Bronchial epithelial cell (primary cell): ENCODE results near the gene NTN4. TPM values are rescaled to one million over a fixed set of nuclear protein-coding genes. Genes with fewer than 3 reads are reported as not detected.
"Not testable (repeated sequence)": the region's sequence is repeated elsewhere in the genome, so short reads cannot be mapped to it uniquely, and the experiment has no call there.

Experiments
- DNase-seq: peaks from one replicate; pipeline ENCODE4 v3.0.0-alpha.2; 2010; ENCODE audit warnings: low read depth
- FAIRE-seq: peaks from 2 replicates; lab custom pipeline; 2011; peaks lifted over from hg19 to GRCh38; lab: Jason Lieb, UNC
- H3K27me3 ChIP-seq: 2 replicates; pipeline ENCODE4 v1.5.1; 2011; ENCODE audit warnings: low read length; ENCODE audit not compliant: control insufficient read depth, insufficient read depth
- H3K36me3 ChIP-seq: 2 replicates; pipeline ENCODE4 v1.5.1; 2011; ENCODE audit warnings: low read length; ENCODE audit not compliant: control insufficient read depth, insufficient read depth
- H3K4me3 ChIP-seq: 2 replicates; pipeline ENCODE4 v1.5.1; 2011; ENCODE audit warnings: mild to moderate bottlenecking, low read depth, low read length, control low read depth
- total RNA-seq: library from RNA; depleted of rRNA; stranded (reverse); fragments of >200 nt; gene quantifications from 2 replicates; pipeline ENCODE4 v1.2.1, GENCODE V29; 2014
- TF ChIP-seq, protein P1 (sequence below): IDR thresholded peaks from 2 replicates; pipeline ENCODE4 v1.5.1; 2011; ENCODE audit warnings: mild to moderate bottlenecking, moderate library complexity, low read length, control low read depth, inconsistent platforms; ENCODE audit not compliant: insufficient read depth, severe bottlenecking

The NTN4 gene
- total RNA-seq, 1 donor from 2014 or later, result 50.3 TPM

- DNase-seq (no peak), FAIRE-seq (no peak)
- Histone ChIP-seq H3K27me3 (no peaks in the 10 kb centered on the region), H3K4me3 (no peak overlapping the region), H3K36me3 (no peaks in the 10 kb centered on the region)
- TF ChIP-seq, protein P1, sequence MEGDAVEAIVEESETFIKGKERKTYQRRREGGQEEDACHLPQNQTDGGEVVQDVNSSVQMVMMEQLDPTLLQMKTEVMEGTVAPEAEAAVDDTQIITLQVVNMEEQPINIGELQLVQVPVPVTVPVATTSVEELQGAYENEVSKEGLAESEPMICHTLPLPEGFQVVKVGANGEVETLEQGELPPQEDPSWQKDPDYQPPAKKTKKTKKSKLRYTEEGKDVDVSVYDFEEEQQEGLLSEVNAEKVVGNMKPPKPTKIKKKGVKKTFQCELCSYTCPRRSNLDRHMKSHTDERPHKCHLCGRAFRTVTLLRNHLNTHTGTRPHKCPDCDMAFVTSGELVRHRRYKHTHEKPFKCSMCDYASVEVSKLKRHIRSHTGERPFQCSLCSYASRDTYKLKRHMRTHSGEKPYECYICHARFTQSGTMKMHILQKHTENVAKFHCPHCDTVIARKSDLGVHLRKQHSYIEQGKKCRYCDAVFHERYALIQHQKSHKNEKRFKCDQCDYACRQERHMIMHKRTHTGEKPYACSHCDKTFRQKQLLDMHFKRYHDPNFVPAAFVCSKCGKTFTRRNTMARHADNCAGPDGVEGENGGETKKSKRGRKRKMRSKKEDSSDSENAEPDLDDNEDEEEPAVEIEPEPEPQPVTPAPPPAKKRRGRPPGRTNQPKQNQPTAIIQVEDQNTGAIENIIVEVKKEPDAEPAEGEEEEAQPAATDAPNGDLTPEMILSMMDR, result no peak
Measured at GRCh38 chr12:95620171-95620570, 170.4 kb downstream of the NTN4 start.

GRCh38 chr12:95616470-95616869, 174.1 kb downstream of the NTN4 start:
- not testable (repeated sequence) for FAIRE-seq

GRCh38 chr12:95615749-95616148, 174.8 kb downstream of the NTN4 start:
- no peaks in the 10 kb centered on the region for H3K27me3 ChIP-seq
- DNase-seq (no peak), FAIRE-seq (no peak)
- TF ChIP-seq, protein P1, result no peak
- H3K4me3 ChIP-seq, result no peak overlapping the region
- no peaks in the 10 kb centered on the region for H3K36me3 ChIP-seq

More at GRCh38 chr12:95616470-95616869, 174.1 kb downstream of the NTN4 start:
- not testable (repeated sequence) for H3K36me3 ChIP-seq, H3K4me3 ChIP-seq, DNase-seq, H3K27me3 ChIP-seq

DNA sequence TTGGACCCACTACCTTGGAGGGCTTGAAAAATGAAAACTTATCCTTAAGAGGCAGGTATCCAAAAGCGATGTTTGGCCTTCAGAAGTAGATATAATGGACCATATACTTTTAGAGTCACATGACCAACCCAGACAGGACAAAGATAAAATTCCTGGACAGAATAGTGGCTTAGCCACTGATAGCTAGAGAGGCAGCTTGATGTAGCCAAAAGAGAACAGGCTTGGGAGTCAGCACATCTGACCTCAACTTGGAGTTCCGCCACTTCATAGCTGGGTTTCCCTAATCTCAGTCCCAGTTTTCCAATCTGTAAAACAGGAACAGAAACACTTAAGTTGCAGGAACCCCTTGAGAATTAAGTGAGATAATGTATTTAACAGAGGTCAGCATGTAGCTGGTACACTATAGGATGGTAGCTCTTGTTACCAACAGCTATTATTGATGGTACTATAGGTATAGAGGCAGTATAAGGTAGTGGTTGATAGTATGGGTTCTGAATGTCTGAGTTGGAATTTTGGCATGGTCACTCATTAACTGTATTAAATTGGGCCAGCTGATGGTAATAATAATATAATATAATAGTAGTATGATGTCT, 176.1 kb downstream of the NTN4 start:
- DNase-seq, result no peak
- Histone ChIP-seq H3K27me3 (no peaks in the 10 kb centered on the region), H3K4me3 (no peak overlapping the region), H3K36me3 (no peaks in the 10 kb centered on the region)
- FAIRE-seq, result no peak
- TF ChIP-seq, protein P1, result no peak

DNA sequence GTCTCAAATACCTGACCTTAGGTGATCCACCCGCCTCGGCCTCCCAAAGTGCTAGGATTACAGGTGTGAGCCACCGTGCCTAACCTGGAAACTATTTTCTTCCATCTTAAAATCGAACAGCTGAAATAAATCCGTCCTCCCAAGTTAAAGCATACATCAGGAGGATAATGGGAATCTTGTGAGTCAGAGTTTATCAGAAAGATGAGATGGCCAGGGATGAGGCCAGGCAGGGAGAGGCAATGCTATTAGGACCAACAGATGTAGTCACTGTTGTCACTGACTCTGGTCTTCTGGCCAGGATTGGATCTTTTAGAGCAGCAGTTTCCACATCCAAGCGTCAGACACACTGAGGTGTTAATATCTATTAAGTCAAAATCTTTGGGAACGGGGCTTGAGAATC, 177.5 kb downstream of the NTN4 start:
- FAIRE-seq (no peak), DNase-seq (no peak)
- Histone ChIP-seq H3K36me3 (no peaks in the 10 kb centered on the region), H3K27me3 (no peaks in the 10 kb centered on the region), H3K4me3 (no peak overlapping the region)
- TF ChIP-seq, protein P1, result no peak

- no peaks in the 10 kb centered on the region for H3K36me3 ChIP-seq
- TF ChIP-seq, protein P1, result no peak
- H3K27me3 ChIP-seq, result no peaks in the 10 kb centered on the region
- H3K4me3 ChIP-seq, result no peak overlapping the region
- DNase-seq, result peak; percentile 76
- FAIRE-seq, result no peak
Measured at GRCh38 chr12:95611676-95612309, 178.8 kb downstream of the NTN4 start.
